ENCODE data around the gene MAS1. TPM values are rescaled to one million over a fixed set of nuclear protein-coding genes. Genes with fewer than 3 reads are reported as not detected.

The MAS1 gene
- total and polyA plus RNA-seq, 2 of the 13 experiments (the other 11 are each of a cell fraction or from before 2014, with no cell fraction given): not detected

DNA sequence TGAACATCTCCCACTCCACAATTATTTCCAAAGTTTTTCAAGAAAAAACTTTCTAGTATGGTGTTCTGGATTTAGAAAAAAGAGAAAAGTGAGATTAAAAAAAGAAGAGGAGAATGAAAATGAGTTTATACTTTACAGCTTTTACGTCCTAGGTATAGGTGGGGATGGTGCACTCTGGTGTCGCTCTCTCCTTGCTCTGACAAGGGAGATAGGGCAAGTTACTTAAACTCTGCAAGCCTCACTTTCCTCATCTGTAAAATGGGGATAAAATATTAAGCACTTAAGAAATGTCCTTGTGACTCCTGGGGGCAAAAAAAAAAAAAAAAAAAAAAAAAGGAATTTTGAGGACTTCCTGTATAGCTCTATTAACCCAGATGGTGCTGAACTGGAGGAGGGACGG, 4.5 kb upstream of the MAS1 start:
- intact Hi-C loops (cut with micrococcal nuclease; ENCODE audit: unreplicated experiment) (no loop called here), in situ Hi-C loops (cut with HindIII; ENCODE audit: extremely low pct_ligation_motif_present, low pct_unique_long_range_greater_than_20kb) (no loop called here)
- H3K27ac ChIP-seq (ENCODE audit: extremely low read length, insufficient read depth, low read length): no peak overlapping the region
- no peaks in the 10 kb centered on the region for H3K79me2 ChIP-seq (ENCODE audit: insufficient read depth, low read length)
- no peaks in the 10 kb centered on the region for H3K9me3 ChIP-seq (ENCODE audit: low read length)
- H3K4me1 ChIP-seq (ENCODE audit: insufficient read depth, low read length): no peaks in the 10 kb centered on the region
- no peak overlapping the region for H3K4me2 ChIP-seq (ENCODE audit: low read depth, low read length)
- no peak overlapping the region for H2AFZ ChIP-seq (ENCODE audit: low read length)
- no peaks in the 10 kb centered on the region for H3K36me3 ChIP-seq (replicated peaks in 1 of 2; ENCODE audit: control insufficient read depth in 1 of 2, insufficient read depth in 2 of 2, low read length in 2 of 2)
- H3K4me3 ChIP-seq (replicated peaks in 1 of 3; ENCODE audit: insufficient read depth in 1 of 3, low read depth in 2 of 3, low read length in 3 of 3): no peak overlapping the region
- no peak overlapping the region for H3K9ac ChIP-seq (ENCODE audit: insufficient read depth, low read depth, low read length)
- POLR2A ChIA-PET: no interaction called here
- no peaks in the 10 kb centered on the region for H4K20me1 ChIP-seq (ENCODE audit: insufficient read depth, low read length)
- CTCF ChIA-PET (ENCODE audit: low intra/inter-chr PET ratio, low total read pairs): no interaction called here
- DNase-seq (ENCODE audit: low spot score) (no peak), ATAC-seq (no peak), FAIRE-seq (no peak)
- peaks cover 9 to 53% of the 10 kb centered on the region in 2 experiments for H3K27me3 ChIP-seq (ENCODE audit: control insufficient read depth in 1 of 2, insufficient read depth in 2 of 2, low read length in 2 of 2)
- WGBS (ENCODE audit: low lambda C conversion rate): 57% methylated on average over 3 of the region's 3 CpGs
- BruUV-seq (replicated peaks): no TSS peak
- TF ChIP-seq ZNF598 (CRISPR knock-in tag; IDR thresholded peaks at IDR 0.05; ENCODE audit: borderline replicate concordance): no peak

DNA sequence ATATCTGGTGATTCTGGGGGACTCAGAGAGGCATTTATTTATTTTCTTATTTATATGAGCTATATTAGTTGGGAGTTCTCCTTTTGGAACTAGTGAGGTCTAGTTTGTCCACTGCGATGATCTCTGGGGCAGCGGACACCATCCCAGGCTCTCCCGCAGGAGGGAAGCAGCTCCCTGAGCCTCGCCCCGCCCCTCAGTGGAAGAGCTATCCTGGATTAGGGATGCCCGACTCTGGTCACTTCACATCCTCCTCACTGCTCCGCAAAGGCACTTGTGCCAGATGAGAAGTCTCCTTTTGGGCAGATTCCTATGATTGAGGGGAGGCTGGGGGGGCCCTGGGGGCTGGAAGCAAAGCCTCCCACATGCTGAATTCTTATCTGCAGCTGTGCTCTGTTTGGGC, 3.6 kb upstream of the MAS1 start:
- H2AFZ ChIP-seq (ENCODE audit: low read length): no peak overlapping the region
- peaks cover 9 to 60% of the 10 kb centered on the region in 2 experiments for H3K27me3 ChIP-seq (ENCODE audit: control insufficient read depth in 1 of 2, insufficient read depth in 2 of 2, low read length in 2 of 2)
- H3K4me3 ChIP-seq (replicated peaks in 1 of 3; ENCODE audit: insufficient read depth in 1 of 3, low read depth in 2 of 3, low read length in 3 of 3): no peak overlapping the region
- H3K4me2 ChIP-seq (ENCODE audit: low read depth, low read length): no peak overlapping the region
- ChIA-PET CTCF (ENCODE audit: low intra/inter-chr PET ratio, low total read pairs) (no interaction called here), POLR2A (no interaction called here)
- ATAC-seq (peak; percentile 31; the same call in 1 of the 3 replicates), DNase-seq (ENCODE audit: low spot score) (no peak), FAIRE-seq (no peak)
- no TSS peak for BruUV-seq (replicated peaks)
- in situ Hi-C loops (cut with HindIII; ENCODE audit: extremely low pct_ligation_motif_present, low pct_unique_long_range_greater_than_20kb) (no loop called here), intact Hi-C loops (cut with micrococcal nuclease; ENCODE audit: unreplicated experiment) (no loop called here)
- 42% methylated on average over 5 of the region's 7 CpGs for WGBS (ENCODE audit: low lambda C conversion rate)
- H3K79me2 ChIP-seq (ENCODE audit: insufficient read depth, low read length): no peaks in the 10 kb centered on the region
- H3K4me1 ChIP-seq (ENCODE audit: insufficient read depth, low read length): no peaks in the 10 kb centered on the region
- H3K9ac ChIP-seq (ENCODE audit: insufficient read depth, low read depth, low read length): no peak overlapping the region
- H3K36me3 ChIP-seq (replicated peaks in 1 of 2; ENCODE audit: control insufficient read depth in 1 of 2, insufficient read depth in 2 of 2, low read length in 2 of 2): no peaks in the 10 kb centered on the region
- H3K9me3 ChIP-seq (ENCODE audit: low read length): no peaks in the 10 kb centered on the region
- no peaks in the 10 kb centered on the region for H4K20me1 ChIP-seq (ENCODE audit: insufficient read depth, low read length)
- no peak overlapping the region for H3K27ac ChIP-seq (ENCODE audit: extremely low read length, insufficient read depth, low read length)
- no peak for TF ChIP-seq MXD4 (CRISPR knock-in tag; IDR thresholded peaks at IDR 0.05)
- no peak for TF ChIP-seq RFXANK (CRISPR knock-in tag; IDR thresholded peaks at IDR 0.05)
- TF ChIP-seq ZNF24 (IDR thresholded peaks at IDR 0.05): no peak
- TF ChIP-seq, protein P1, sequence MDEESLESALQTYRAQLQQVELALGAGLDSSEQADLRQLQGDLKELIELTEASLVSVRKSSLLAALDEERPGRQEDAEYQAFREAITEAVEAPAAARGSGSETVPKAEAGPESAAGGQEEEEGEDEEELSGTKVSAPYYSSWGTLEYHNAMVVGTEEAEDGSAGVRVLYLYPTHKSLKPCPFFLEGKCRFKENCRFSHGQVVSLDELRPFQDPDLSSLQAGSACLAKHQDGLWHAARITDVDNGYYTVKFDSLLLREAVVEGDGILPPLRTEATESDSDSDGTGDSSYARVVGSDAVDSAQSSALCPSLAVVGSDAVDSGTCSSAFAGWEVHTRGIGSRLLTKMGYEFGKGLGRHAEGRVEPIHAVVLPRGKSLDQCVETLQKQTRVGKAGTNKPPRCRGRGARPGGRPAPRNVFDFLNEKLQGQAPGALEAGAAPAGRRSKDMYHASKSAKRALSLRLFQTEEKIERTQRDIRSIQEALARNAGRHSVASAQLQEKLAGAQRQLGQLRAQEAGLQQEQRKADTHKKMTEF (CRISPR knock-in tag; IDR thresholded peaks at IDR 0.05): no peak
- TF ChIP-seq, protein P2, sequence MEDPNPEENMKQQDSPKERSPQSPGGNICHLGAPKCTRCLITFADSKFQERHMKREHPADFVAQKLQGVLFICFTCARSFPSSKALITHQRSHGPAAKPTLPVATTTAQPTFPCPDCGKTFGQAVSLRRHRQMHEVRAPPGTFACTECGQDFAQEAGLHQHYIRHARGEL (CRISPR knock-in tag; IDR thresholded peaks at IDR 0.05): no peak
- no peak for TF ChIP-seq NFE2 (CRISPR knock-in tag; IDR thresholded peaks at IDR 0.05)
- TF ChIP-seq ZFP82 (CRISPR knock-in tag; IDR thresholded peaks at IDR 0.05; ENCODE audit: borderline replicate concordance): no peak
- TF ChIP-seq PITX1 (CRISPR knock-in tag; IDR thresholded peaks at IDR 0.05): no peak
- no peak for TF ChIP-seq SP4 (CRISPR knock-in tag; IDR thresholded peaks at IDR 0.05)
- TF ChIP-seq NFRKB (IDR thresholded peaks at IDR 0.05): no peak
- TF ChIP-seq, protein P3, sequence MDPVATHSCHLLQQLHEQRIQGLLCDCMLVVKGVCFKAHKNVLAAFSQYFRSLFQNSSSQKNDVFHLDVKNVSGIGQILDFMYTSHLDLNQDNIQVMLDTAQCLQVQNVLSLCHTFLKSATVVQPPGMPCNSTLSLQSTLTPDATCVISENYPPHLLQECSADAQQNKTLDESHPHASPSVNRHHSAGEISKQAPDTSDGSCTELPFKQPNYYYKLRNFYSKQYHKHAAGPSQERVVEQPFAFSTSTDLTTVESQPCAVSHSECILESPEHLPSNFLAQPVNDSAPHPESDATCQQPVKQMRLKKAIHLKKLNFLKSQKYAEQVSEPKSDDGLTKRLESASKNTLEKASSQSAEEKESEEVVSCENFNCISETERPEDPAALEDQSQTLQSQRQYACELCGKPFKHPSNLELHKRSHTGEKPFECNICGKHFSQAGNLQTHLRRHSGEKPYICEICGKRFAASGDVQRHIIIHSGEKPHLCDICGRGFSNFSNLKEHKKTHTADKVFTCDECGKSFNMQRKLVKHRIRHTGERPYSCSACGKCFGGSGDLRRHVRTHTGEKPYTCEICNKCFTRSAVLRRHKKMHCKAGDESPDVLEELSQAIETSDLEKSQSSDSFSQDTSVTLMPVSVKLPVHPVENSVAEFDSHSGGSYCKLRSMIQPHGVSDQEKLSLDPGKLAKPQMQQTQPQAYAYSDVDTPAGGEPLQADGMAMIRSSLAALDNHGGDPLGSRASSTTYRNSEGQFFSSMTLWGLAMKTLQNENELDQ (CRISPR knock-in tag; IDR thresholded peaks at IDR 0.05; ENCODE audit: borderline replicate concordance): no peak
- TF ChIP-seq, protein P4, sequence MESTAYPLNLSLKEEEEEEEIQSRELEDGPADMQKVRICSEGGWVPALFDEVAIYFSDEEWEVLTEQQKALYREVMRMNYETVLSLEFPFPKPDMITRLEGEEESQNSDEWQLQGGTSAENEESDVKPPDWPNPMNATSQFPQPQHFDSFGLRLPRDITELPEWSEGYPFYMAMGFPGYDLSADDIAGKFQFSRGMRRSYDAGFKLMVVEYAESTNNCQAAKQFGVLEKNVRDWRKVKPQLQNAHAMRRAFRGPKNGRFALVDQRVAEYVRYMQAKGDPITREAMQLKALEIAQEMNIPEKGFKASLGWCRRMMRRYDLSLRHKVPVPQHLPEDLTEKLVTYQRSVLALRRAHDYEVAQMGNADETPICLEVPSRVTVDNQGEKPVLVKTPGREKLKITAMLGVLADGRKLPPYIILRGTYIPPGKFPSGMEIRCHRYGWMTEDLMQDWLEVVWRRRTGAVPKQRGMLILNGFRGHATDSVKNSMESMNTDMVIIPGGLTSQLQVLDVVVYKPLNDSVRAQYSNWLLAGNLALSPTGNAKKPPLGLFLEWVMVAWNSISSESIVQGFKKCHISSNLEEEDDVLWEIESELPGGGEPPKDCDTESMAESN (CRISPR knock-in tag; conservative IDR thresholded peaks at IDR 0.05): no peak
- TF ChIP-seq TSC22D2 (CRISPR knock-in tag; IDR thresholded peaks at IDR 0.05; ENCODE audit: borderline replicate concordance): no peak
- TF ChIP-seq ZNF230 (CRISPR knock-in tag; IDR thresholded peaks at IDR 0.05): no peak

All from HepG2 (cell line).